C1 segment of cervical spinal cord (tissue), 14 donors: ENCODE measurements around the gene DCC.

ENCODE experiments used
- DNase-seq, 14 donors: peaks; one replicate each; lab custom pipeline; 2025; lab: John Stamatoyannopoulos, UW

DCC gene

GRCh38 chr18:52426041-52426440, 86.0 kb downstream of the DCC start:
- DNase-seq = no peak

- no peak for DNase-seq
These were observed 86.5 kb downstream of the DCC start for GRCh38 chr18:52426462-52426861.

GRCh38 chr18:52427521-52428175, 87.7 kb downstream of the DCC start:
- DNase-seq = no peak

- no peak for DNase-seq
These were observed 91.7 kb downstream of the DCC start for GRCh38 chr18:52431683-52432082.

- no peak for DNase-seq
These were observed 93.8 kb downstream of the DCC start for GRCh38 chr18:52433797-52434196.

GRCh38 chr18:52435301-52435700, 95.3 kb downstream of the DCC start:
- DNase-seq = no peak

- no peak for DNase-seq
These were observed 97.2 kb downstream of the DCC start for GRCh38 chr18:52437161-52437560.

GRCh38 chr18:52439457-52439856, 99.5 kb downstream of the DCC start:
- DNase-seq = no peak

GRCh38 chr18:52441794-52442193, 101.8 kb downstream of the DCC start:
- no peak for DNase-seq

GRCh38 chr18:52442686-52443085, 102.7 kb downstream of the DCC start:
- no peak for DNase-seq

- no peak for DNase-seq
These were observed 111.3 kb downstream of the DCC start for GRCh38 chr18:52451256-52451655.

GRCh38 chr18:52451851-52452250, 111.9 kb downstream of the DCC start:
- DNase-seq = no peak

GRCh38 chr18:52452427-52452826, 112.4 kb downstream of the DCC start:
- DNase-seq = no peak

- DNase-seq = no peak
These were observed 119.9 kb downstream of the DCC start for GRCh38 chr18:52459890-52460289.

- no peak for DNase-seq
These were observed 122.9 kb downstream of the DCC start for GRCh38 chr18:52462853-52463252.

GRCh38 chr18:52465391-52465790, 125.4 kb downstream of the DCC start:
- no peak for DNase-seq

- no peak for DNase-seq
These were observed 128.5 kb downstream of the DCC start for GRCh38 chr18:52468496-52468895.

- DNase-seq = no peak
These were observed 135.3 kb downstream of the DCC start for GRCh38 chr18:52475325-52475724.

GRCh38 chr18:52481116-52481515, 141.1 kb downstream of the DCC start:
- no peak for DNase-seq

- DNase-seq = no peak
These were observed 145.0 kb downstream of the DCC start for GRCh38 chr18:52484977-52485376.

- no peak for DNase-seq
These were observed 146.1 kb downstream of the DCC start for GRCh38 chr18:52486052-52486451.

GRCh38 chr18:52489396-52490306, 149.7 kb downstream of the DCC start:
- DNase-seq = no peak

GRCh38 chr18:52496426-52496825, 156.4 kb downstream of the DCC start:
- DNase-seq = no peak
